ENCODE data around the gene SLC44A3. TPM values are rescaled to one million over a fixed set of nuclear protein-coding genes. Genes with fewer than 3 reads are reported as not detected.

Gene SLC44A3
- total RNA-seq, 5 donors from 2014 or later (not counting 1 experiment from before 2014, with no cell fraction given), result 0.30 to 0.99 (median 0.74) TPM; not detected in 1

DNA sequence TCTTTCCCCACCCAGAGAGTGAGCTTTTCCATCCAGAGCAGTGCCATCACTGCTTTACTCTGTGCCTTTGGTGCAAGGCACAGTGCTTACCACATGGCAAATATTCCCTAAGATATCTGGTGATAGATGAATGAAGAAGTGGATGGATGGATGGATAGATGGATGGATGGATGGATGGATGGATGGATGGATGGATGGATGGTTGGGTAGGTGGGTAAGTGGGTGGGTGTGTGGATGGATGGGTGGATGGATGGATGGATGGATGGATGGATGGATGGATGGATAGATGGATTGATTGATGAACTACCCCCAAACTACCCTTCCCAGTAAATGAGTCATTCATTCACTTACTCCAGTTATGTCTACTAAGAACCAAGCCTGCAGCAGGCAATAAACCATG lies 42.9 kb upstream of the SLC44A3 start:
- no peak overlapping the region for H3K4me3 Mint-ChIP-seq
- H3K9me3 ChIP-seq, result no peaks in the 10 kb centered on the region
- POLR2A ChIA-PET, result no interaction called here
- CTCF ChIA-PET, result no interaction called here
- H3K27ac Mint-ChIP-seq, result no peak overlapping the region
- H3K36me3 Mint-ChIP-seq, result no peaks in the 10 kb centered on the region
- no peaks in the 10 kb centered on the region for H3K4me1 ChIP-seq (ENCODE audit: control insufficient read depth in 1 of 2, extremely low read depth in 1 of 2, insufficient read depth in 2 of 2, low read length in 2 of 2)
- H3K36me3 ChIP-seq (ENCODE audit: control insufficient read depth in 2 of 2, extremely low read depth in 1 of 2, insufficient read depth in 1 of 2, low read length in 1 of 2), result no peaks in the 10 kb centered on the region
- H3K27me3 Mint-ChIP-seq, result peaks cover 8 to 11% of the 10 kb centered on the region in 2 donors
- no peaks in the 10 kb centered on the region for H3K4me1 Mint-ChIP-seq
- no peak overlapping the region for H3K27ac ChIP-seq (ENCODE audit: low read length)
- ATAC-seq (replicated peaks in 1 of 4) (no peak), DNase-seq (no peak)
- peaks cover 0 to 4% of the 10 kb centered on the region in 2 experiments for H3K27me3 ChIP-seq (replicated peaks in 1 of 2; ENCODE audit: control insufficient read depth in 2 of 2, extremely low read depth in 1 of 2, insufficient read depth in 2 of 2, low read length in 1 of 2)
- no peak overlapping the region for H3K4me3 ChIP-seq (ENCODE audit: control insufficient read depth in 1 of 2, extremely low read depth in 1 of 2, low read length in 1 of 2)
- no peaks in the 10 kb centered on the region for H3K9me3 Mint-ChIP-seq

DNA sequence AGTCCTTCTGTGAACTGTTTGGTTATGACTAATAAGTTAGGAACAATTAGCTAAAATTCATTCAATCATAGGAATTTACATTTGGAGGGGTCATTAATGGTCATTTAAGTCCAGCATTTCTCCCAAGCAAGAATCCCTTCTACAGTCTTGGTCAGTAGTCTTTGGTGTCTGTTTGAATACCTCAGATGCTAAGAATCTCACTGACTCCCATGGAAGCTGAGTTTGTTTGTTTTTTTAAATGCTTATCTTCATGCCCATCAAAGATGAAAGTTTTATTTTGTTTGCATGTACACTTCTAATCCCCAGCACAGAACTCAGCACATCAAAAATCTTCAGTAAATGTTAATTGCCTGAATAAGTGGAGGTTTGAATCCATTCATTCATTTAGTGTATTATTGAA lies 41.3 kb upstream of the SLC44A3 start:
- no peak overlapping the region for H3K27ac ChIP-seq (ENCODE audit: low read length)
- no peaks in the 10 kb centered on the region for H3K36me3 ChIP-seq (ENCODE audit: control insufficient read depth in 2 of 2, extremely low read depth in 1 of 2, insufficient read depth in 1 of 2, low read length in 1 of 2)
- POLR2A ChIA-PET, result no interaction called here
- no peaks in the 10 kb centered on the region for H3K9me3 Mint-ChIP-seq
- no peak overlapping the region for H3K4me3 Mint-ChIP-seq
- DNase-seq, result no peak
- no peak overlapping the region for H3K4me3 ChIP-seq (ENCODE audit: control insufficient read depth in 1 of 2, extremely low read depth in 1 of 2, low read length in 1 of 2)
- no peak overlapping the region for H3K27ac Mint-ChIP-seq
- H3K27me3 Mint-ChIP-seq, result peaks cover 11 to 13% of the 10 kb centered on the region in 2 donors
- CTCF ChIA-PET, result no interaction called here
- no peaks in the 10 kb centered on the region for H3K4me1 ChIP-seq (ENCODE audit: control insufficient read depth in 1 of 2, extremely low read depth in 1 of 2, insufficient read depth in 2 of 2, low read length in 2 of 2)
- H3K9me3 ChIP-seq, result no peaks in the 10 kb centered on the region
- peaks cover 0 to 4% of the 10 kb centered on the region in 2 experiments for H3K27me3 ChIP-seq (replicated peaks in 1 of 2; ENCODE audit: control insufficient read depth in 2 of 2, extremely low read depth in 1 of 2, insufficient read depth in 2 of 2, low read length in 1 of 2)
- H3K36me3 Mint-ChIP-seq, result no peaks in the 10 kb centered on the region
- no peak for ATAC-seq (replicated peaks in 1 of 4)
- no peaks in the 10 kb centered on the region for H3K4me1 Mint-ChIP-seq

DNA sequence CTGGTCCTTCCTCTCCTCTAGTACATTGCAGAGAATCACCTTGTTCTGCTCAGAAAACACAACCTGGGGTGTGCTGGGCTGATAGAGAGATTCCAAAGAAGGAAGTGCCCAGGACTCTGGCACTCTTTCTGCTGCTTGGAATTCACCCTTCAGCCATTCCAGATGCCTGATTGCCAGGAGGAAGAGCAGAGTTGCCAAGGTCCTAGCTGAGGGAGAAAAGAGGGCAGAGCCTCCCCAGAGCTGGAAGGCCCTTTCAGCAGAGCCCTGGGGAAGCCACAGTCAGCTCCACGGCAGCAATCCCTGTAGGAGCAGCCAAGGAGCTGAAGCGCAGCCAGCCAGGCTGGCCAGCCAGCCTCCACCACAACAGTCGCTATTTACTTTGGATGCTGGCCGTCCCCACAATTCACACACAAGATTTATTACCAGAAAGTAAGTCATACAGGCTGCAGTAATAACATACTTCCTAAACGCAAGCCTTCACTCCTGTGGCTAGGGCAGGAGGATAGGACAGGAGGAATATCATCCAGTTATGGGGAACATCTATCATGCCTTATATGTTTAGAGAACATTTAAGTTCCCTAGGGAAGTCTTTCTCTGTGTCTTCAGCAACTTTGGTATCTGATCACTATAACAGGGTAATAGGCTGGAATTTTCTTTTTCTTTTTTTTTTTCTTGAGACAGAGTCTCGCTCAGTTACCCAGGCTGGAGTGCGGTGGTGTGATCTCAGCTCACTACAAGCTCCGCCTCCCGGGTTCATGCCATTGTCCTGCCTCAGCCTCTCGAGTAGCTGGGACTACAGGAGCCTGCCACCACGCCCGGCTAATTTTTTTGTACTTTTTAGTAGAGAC lies 36.6 kb upstream of the SLC44A3 start:
- Mint-ChIP-seq H3K4me3 (no peak overlapping the region), H3K4me1 (no peaks in the 10 kb centered on the region), H3K27ac (no peak overlapping the region), H3K27me3 (peaks cover 15 to 24% of the 10 kb centered on the region in 2 donors), H3K36me3 (no peaks in the 10 kb centered on the region), H3K9me3 (no peaks in the 10 kb centered on the region)
- DNase-seq (no peak), ATAC-seq (replicated peaks in 1 of 4) (no peak)
- Histone ChIP-seq H3K4me3 (ENCODE audit: control insufficient read depth in 1 of 2, extremely low read depth in 1 of 2, low read length in 1 of 2) (no peak overlapping the region), H3K4me1 (ENCODE audit: control insufficient read depth in 1 of 2, extremely low read depth in 1 of 2, insufficient read depth in 2 of 2, low read length in 2 of 2) (no peaks in the 10 kb centered on the region), H3K27ac (ENCODE audit: low read length) (no peak overlapping the region), H3K36me3 (ENCODE audit: control insufficient read depth in 2 of 2, extremely low read depth in 1 of 2, insufficient read depth in 1 of 2, low read length in 1 of 2) (no peaks in the 10 kb centered on the region), H3K9me3 (no peaks in the 10 kb centered on the region), H3K27me3 (replicated peaks in 1 of 2; ENCODE audit: control insufficient read depth in 2 of 2, extremely low read depth in 1 of 2, insufficient read depth in 2 of 2, low read length in 1 of 2) (no peaks in the 10 kb centered on the region)
- 75% methylated on average over 8 of the region's 12 CpGs for WGBS (ENCODE audit: insufficient coverage)
- POLR2A ChIA-PET, result no interaction called here
- CTCF ChIA-PET, result interaction anchor here in 1 of 2 donors (0.6 kb wide), 1 partner anchor 269 kb away, joined by 3 read pairs; no protein-coding TSS in a partner anchor

DNA sequence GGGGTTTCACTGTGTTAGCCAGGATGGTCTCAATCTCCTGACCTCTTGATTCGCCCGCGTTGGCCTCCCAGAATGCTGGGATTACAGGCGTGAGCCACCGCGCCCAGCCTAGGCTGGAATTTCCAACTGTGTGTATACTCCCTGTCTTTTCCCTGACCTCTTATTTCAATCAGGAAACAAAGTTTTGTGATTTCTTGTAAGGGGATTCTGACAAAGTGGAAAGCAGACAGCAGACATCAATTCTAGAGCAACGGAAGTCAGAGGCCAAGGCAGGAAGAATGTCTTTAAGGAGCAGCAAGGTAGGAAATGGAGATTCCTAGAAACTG lies 36.0 kb upstream of the SLC44A3 start:
- Mint-ChIP-seq H3K4me3 (no peak overlapping the region), H3K36me3 (no peaks in the 10 kb centered on the region), H3K27ac (no peak overlapping the region), H3K4me1 (no peaks in the 10 kb centered on the region), H3K27me3 (peaks cover 17 to 26% of the 10 kb centered on the region in 2 donors), H3K9me3 (no peaks in the 10 kb centered on the region)
- WGBS (ENCODE audit: insufficient coverage), result 93% methylated on average over 3 of the region's 7 CpGs
- CTCF ChIA-PET, result no interaction called here
- no peak for DNase-seq
- Histone ChIP-seq H3K27me3 (replicated peaks in 1 of 2; ENCODE audit: control insufficient read depth in 2 of 2, extremely low read depth in 1 of 2, insufficient read depth in 2 of 2, low read length in 1 of 2) (no peaks in the 10 kb centered on the region), H3K4me1 (ENCODE audit: control insufficient read depth in 1 of 2, extremely low read depth in 1 of 2, insufficient read depth in 2 of 2, low read length in 2 of 2) (no peaks in the 10 kb centered on the region), H3K27ac (ENCODE audit: low read length) (no peak overlapping the region), H3K9me3 (no peaks in the 10 kb centered on the region), H3K36me3 (ENCODE audit: control insufficient read depth in 2 of 2, extremely low read depth in 1 of 2, insufficient read depth in 1 of 2, low read length in 1 of 2) (no peaks in the 10 kb centered on the region), H3K4me3 (ENCODE audit: control insufficient read depth in 1 of 2, extremely low read depth in 1 of 2, low read length in 1 of 2) (no peak overlapping the region)
- POLR2A ChIA-PET, result no interaction called here
- ATAC-seq (replicated peaks in 1 of 4), result no peak

DNA sequence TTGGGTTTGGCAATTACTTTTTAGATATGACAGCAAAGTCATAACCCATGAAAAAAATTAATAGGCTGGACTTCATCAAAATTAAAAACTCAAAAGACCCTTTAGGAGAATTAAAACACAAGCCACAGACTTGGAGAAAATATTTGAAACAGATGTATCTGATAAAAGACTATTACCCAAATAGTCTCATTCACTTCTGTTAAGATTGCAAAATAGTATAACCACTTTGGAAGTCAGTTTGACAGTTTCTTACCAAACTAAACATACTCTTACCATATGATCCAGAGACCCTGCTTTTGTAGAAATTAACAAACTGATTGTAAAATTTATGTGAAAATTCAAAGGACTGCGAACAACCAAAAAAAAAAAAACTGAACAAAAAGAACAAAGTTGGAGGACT lies 32.5 kb upstream of the SLC44A3 start:
- no peaks in the 10 kb centered on the region for H3K36me3 ChIP-seq (ENCODE audit: control insufficient read depth in 2 of 2, extremely low read depth in 1 of 2, insufficient read depth in 1 of 2, low read length in 1 of 2)
- no peak overlapping the region for H3K27ac ChIP-seq (ENCODE audit: low read length)
- H3K4me1 ChIP-seq (ENCODE audit: control insufficient read depth in 1 of 2, extremely low read depth in 1 of 2, insufficient read depth in 2 of 2, low read length in 2 of 2), result no peaks in the 10 kb centered on the region
- Mint-ChIP-seq H3K36me3 (no peaks in the 10 kb centered on the region), H3K4me3 (no peak overlapping the region), H3K4me1 (peaks cover 0 to 7% (median 2%) of the 10 kb centered on the region in 3 donors), H3K9me3 (no peaks in the 10 kb centered on the region), H3K27me3 (peaks cover 13 to 19% of the 10 kb centered on the region in 2 donors), H3K27ac (no peak overlapping the region)
- no peaks in the 10 kb centered on the region for H3K9me3 ChIP-seq
- no CpG with 5 or more reads among the region's 1 CpG for WGBS (ENCODE audit: insufficient coverage)
- H3K4me3 ChIP-seq (ENCODE audit: control insufficient read depth in 1 of 2, extremely low read depth in 1 of 2, low read length in 1 of 2), result no peak overlapping the region
- POLR2A ChIA-PET, result no interaction called here
- no peaks in the 10 kb centered on the region for H3K27me3 ChIP-seq (replicated peaks in 1 of 2; ENCODE audit: control insufficient read depth in 2 of 2, extremely low read depth in 1 of 2, insufficient read depth in 2 of 2, low read length in 1 of 2)
- no peak for DNase-seq
- no peak for ATAC-seq (replicated peaks in 1 of 4)
- CTCF ChIA-PET, result no interaction called here

DNA sequence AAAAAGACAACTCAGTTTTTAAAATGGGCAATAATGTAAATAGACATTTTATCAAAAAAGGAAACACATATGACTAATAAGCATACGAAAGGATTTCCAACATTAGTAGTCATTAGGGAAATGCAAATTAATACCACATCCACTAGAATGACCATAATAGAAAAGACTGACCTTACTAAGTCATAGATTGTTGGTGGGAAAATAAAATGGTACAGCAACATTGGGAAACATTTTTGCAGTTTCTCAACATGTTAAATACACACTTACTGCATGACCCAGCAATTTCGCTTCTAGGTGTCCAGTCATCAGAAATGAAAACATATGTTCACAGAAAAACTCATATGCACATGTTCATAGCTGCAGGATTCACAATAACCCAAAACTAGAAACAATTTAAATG lies 29.9 kb upstream of the SLC44A3 start:
- no peaks in the 10 kb centered on the region for H3K9me3 ChIP-seq
- CTCF ChIA-PET, result no interaction called here
- H3K9me3 Mint-ChIP-seq, result no peaks in the 10 kb centered on the region
- H3K27ac ChIP-seq (ENCODE audit: low read length), result no peak overlapping the region
- no peak overlapping the region for H3K4me3 Mint-ChIP-seq
- no peaks in the 10 kb centered on the region for H3K27me3 ChIP-seq (replicated peaks in 1 of 2; ENCODE audit: control insufficient read depth in 2 of 2, extremely low read depth in 1 of 2, insufficient read depth in 2 of 2, low read length in 1 of 2)
- WGBS (ENCODE audit: insufficient coverage), result no CpG with 5 or more reads among the region's 2 CpGs
- no peak overlapping the region for H3K4me3 ChIP-seq (ENCODE audit: control insufficient read depth in 1 of 2, extremely low read depth in 1 of 2, low read length in 1 of 2)
- POLR2A ChIA-PET, result no interaction called here
- ATAC-seq (replicated peaks in 1 of 4), result no peak
- no peaks in the 10 kb centered on the region for H3K4me1 ChIP-seq (ENCODE audit: control insufficient read depth in 1 of 2, extremely low read depth in 1 of 2, insufficient read depth in 2 of 2, low read length in 2 of 2)
- DNase-seq, result no peak
- no peak overlapping the region for H3K27ac Mint-ChIP-seq
- H3K4me1 Mint-ChIP-seq, result peaks cover 0 to 12% (median 7%) of the 10 kb centered on the region in 3 donors
- H3K27me3 Mint-ChIP-seq, result peaks cover 10 to 13% of the 10 kb centered on the region in 2 donors
- no peaks in the 10 kb centered on the region for H3K36me3 ChIP-seq (ENCODE audit: control insufficient read depth in 2 of 2, extremely low read depth in 1 of 2, insufficient read depth in 1 of 2, low read length in 1 of 2)
- no peaks in the 10 kb centered on the region for H3K36me3 Mint-ChIP-seq

DNA sequence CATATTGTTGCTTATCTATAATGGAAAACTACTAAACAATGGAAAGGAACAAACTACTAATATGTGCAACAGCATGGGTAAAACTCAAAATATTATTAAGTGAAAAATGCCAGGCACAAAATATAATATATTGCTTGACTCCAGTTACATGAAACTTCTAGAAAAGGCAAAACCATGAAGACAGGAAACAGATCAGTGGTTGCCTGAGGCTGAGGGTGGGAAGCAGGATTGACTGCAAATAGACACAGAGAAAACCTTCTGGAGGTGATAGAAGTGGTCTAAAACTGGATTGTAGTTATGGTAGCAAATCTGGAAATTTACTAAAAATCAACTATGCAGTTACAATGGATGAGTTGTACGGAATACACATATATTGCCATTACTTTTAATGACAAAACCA lies 29.5 kb upstream of the SLC44A3 start:
- no peaks in the 10 kb centered on the region for H3K27me3 ChIP-seq (replicated peaks in 1 of 2; ENCODE audit: control insufficient read depth in 2 of 2, extremely low read depth in 1 of 2, insufficient read depth in 2 of 2, low read length in 1 of 2)
- no peak overlapping the region for H3K27ac Mint-ChIP-seq
- H3K36me3 Mint-ChIP-seq, result no peaks in the 10 kb centered on the region
- H3K27ac ChIP-seq (ENCODE audit: low read length), result no peak overlapping the region
- DNase-seq (no peak), ATAC-seq (replicated peaks in 1 of 4) (no peak)
- peaks cover 0 to 14% (median 9%) of the 10 kb centered on the region in 3 donors for H3K4me1 Mint-ChIP-seq
- CTCF ChIA-PET, result no interaction called here
- no peaks in the 10 kb centered on the region for H3K9me3 Mint-ChIP-seq
- no peaks in the 10 kb centered on the region for H3K9me3 ChIP-seq
- peaks cover 10 to 13% of the 10 kb centered on the region in 2 donors for H3K27me3 Mint-ChIP-seq
- H3K4me1 ChIP-seq (ENCODE audit: control insufficient read depth in 1 of 2, extremely low read depth in 1 of 2, insufficient read depth in 2 of 2, low read length in 2 of 2), result no peaks in the 10 kb centered on the region
- no peak overlapping the region for H3K4me3 ChIP-seq (ENCODE audit: control insufficient read depth in 1 of 2, extremely low read depth in 1 of 2, low read length in 1 of 2)
- no peaks in the 10 kb centered on the region for H3K36me3 ChIP-seq (ENCODE audit: control insufficient read depth in 2 of 2, extremely low read depth in 1 of 2, insufficient read depth in 1 of 2, low read length in 1 of 2)
- POLR2A ChIA-PET, result no interaction called here
- no peak overlapping the region for H3K4me3 Mint-ChIP-seq
- WGBS (ENCODE audit: insufficient coverage), result no CpG with 5 or more reads among the region's 1 CpG
